ENCODE measurements around the gene MEGF6. TPM values are rescaled to one million over a fixed set of nuclear protein-coding genes. Genes with fewer than 3 reads are reported as not detected.

Gene MEGF6
- total RNA-seq, 2 experiments from 2014 or later: 57.5 to 62.2 TPM

GRCh38 chr1:3456964-3457909 lies 154.1 kb downstream of the MEGF6 start:
- H3K4me3 ChIP-seq (ENCODE audit: low read length): no peak overlapping the region
- Mint-ChIP-seq H3K27ac (no peak overlapping the region), H3K27me3 (peaks cover 4% of the 10 kb centered on the region), H3K4me1 (ENCODE audit: low read depth) (peaks cover 3% of the 10 kb centered on the region), H3K4me3 (no peak overlapping the region), H3K36me3 (ENCODE audit: low read depth) (no peaks in the 10 kb centered on the region), H3K9me3 (no peaks in the 10 kb centered on the region)
- no peak for TF ChIP-seq CTCF (IDR thresholded peaks at IDR 0.05)
- ChIA-PET POLR2A (no interaction called here), CTCF (no interaction called here)
- no peaks in the 10 kb centered on the region for H3K36me3 ChIP-seq (ENCODE audit: insufficient read depth, low read length)
- H3K4me1 ChIP-seq (ENCODE audit: insufficient read depth, low read length): peaks cover 22% of the 10 kb centered on the region
- intact Hi-C loops (cut with DNase I, micrococcal nuclease): no loop called here
- ATAC-seq (ENCODE audit: poor library complexity): no peak
- peaks cover 0 to 16% of the 10 kb centered on the region in 2 experiments for H3K9me3 ChIP-seq (ENCODE audit: control insufficient read depth in 1 of 2, insufficient read depth in 1 of 2, low read length in 2 of 2)
- no peak overlapping the region for H3K27ac ChIP-seq (ENCODE audit: low read depth in 1 of 2, low read length in 2 of 2)
- H3K27me3 ChIP-seq (ENCODE audit: control insufficient read depth in 1 of 2, insufficient read depth in 2 of 2, low read length in 2 of 2): peaks cover 15 to 17% of the 10 kb centered on the region in 2 experiments
- DNase-seq: no peak

GRCh38 chr1:3456449-3456963 lies 154.8 kb downstream of the MEGF6 start:
- intact Hi-C loops (cut with DNase I, micrococcal nuclease): no loop called here
- peaks cover 22% of the 10 kb centered on the region for H3K4me1 ChIP-seq (ENCODE audit: insufficient read depth, low read length)
- peaks cover 3% of the 10 kb centered on the region for H3K4me1 Mint-ChIP-seq (ENCODE audit: low read depth)
- POLR2A ChIA-PET: no interaction called here
- H3K4me3 ChIP-seq (ENCODE audit: low read length): no peak overlapping the region
- H3K27me3 Mint-ChIP-seq: peaks cover 6% of the 10 kb centered on the region
- CTCF ChIA-PET: no interaction called here
- peak overlapping the region; percentile 30 for H3K4me3 Mint-ChIP-seq
- peaks cover 0 to 22% of the 10 kb centered on the region in 2 experiments for H3K9me3 ChIP-seq (ENCODE audit: control insufficient read depth in 1 of 2, insufficient read depth in 1 of 2, low read length in 2 of 2)
- no peaks in the 10 kb centered on the region for H3K36me3 Mint-ChIP-seq (ENCODE audit: low read depth)
- no peak for TF ChIP-seq CTCF (IDR thresholded peaks at IDR 0.05)
- DNase-seq (no peak), ATAC-seq (ENCODE audit: poor library complexity) (no peak)
- H3K27me3 ChIP-seq (ENCODE audit: control insufficient read depth in 1 of 2, insufficient read depth in 2 of 2, low read length in 2 of 2): peaks cover 15 to 19% of the 10 kb centered on the region in 2 experiments
- H3K27ac ChIP-seq (ENCODE audit: low read depth in 1 of 2, low read length in 2 of 2): no peak overlapping the region
- no peak overlapping the region for H3K27ac Mint-ChIP-seq
- no peaks in the 10 kb centered on the region for H3K9me3 Mint-ChIP-seq
- H3K36me3 ChIP-seq (ENCODE audit: insufficient read depth, low read length): no peaks in the 10 kb centered on the region

- Histone ChIP-seq H3K27ac (ENCODE audit: low read depth in 1 of 2, low read length in 2 of 2) (no peak overlapping the region), H3K36me3 (ENCODE audit: insufficient read depth, low read length) (no peaks in the 10 kb centered on the region), H3K27me3 (ENCODE audit: control insufficient read depth in 1 of 2, insufficient read depth in 2 of 2, low read length in 2 of 2) (peaks cover 19 to 20% of the 10 kb centered on the region in 2 experiments), H3K9me3 (ENCODE audit: control insufficient read depth in 1 of 2, insufficient read depth in 1 of 2, low read length in 2 of 2) (peaks cover 0 to 22% of the 10 kb centered on the region in 2 experiments), H3K4me3 (ENCODE audit: low read length) (no peak overlapping the region), H3K4me1 (ENCODE audit: insufficient read depth, low read length) (peaks cover 22% of the 10 kb centered on the region)
- Mint-ChIP-seq H3K9me3 (no peaks in the 10 kb centered on the region), H3K27ac (no peak overlapping the region), H3K4me1 (ENCODE audit: low read depth) (peaks cover 3% of the 10 kb centered on the region), H3K4me3 (peak overlapping the region; percentile 74), H3K36me3 (ENCODE audit: low read depth) (no peaks in the 10 kb centered on the region), H3K27me3 (peaks cover 10% of the 10 kb centered on the region)
- DNase-seq (no peak), ATAC-seq (ENCODE audit: poor library complexity) (no peak)
- CTCF ChIA-PET: no interaction called here
- POLR2A ChIA-PET: no interaction called here
- intact Hi-C loops (cut with DNase I, micrococcal nuclease): no loop called here
- TF ChIP-seq CTCF (IDR thresholded peaks at IDR 0.05): no peak
Measured at GRCh38 chr1:3455670-3456448, 155.4 kb downstream of the MEGF6 start.

Measured in CD4-positive, alpha-beta T cell (primary cell).